CD4-positive, alpha-beta T cell treated with Interleukin-4 for 1 hour (primary cell): ENCODE data around the gene SPSB4.

ENCODE experiments used
- DNase-seq, 2 donors: peaks; one replicate each; pipeline ENCODE4 v3.0.0-alpha.2; 2020 to 2022

The SPSB4 gene

DNA sequence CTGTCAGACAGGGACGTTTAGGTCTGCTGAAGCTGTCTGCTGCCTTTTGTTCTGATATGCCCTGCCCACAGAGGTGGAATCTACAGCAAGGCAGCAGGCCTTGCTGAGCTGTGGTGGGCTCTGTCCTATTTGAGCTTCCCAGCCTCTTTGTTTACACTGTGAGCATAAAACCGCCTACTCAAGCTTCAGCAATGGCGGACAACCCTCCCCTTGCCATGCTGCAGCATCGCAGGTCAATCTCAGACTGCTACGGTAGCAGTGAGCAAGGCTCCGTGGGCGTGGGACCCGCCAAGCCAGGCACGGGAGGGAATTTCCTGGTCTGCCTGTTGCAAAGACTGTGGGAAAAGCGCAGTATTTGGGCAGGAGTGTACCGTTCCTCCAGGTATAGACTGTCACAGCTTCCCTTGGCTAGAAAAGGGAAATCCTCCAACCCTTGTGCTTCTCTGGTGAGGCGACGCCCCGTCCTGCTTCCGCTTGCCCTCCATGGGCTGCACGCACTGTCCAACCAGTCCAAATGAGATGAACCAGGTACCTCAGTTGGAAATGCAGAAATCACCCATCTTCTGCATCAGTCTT lies 71.4 kb downstream of the SPSB4 start:
- DNase-seq, result no peak

DNA sequence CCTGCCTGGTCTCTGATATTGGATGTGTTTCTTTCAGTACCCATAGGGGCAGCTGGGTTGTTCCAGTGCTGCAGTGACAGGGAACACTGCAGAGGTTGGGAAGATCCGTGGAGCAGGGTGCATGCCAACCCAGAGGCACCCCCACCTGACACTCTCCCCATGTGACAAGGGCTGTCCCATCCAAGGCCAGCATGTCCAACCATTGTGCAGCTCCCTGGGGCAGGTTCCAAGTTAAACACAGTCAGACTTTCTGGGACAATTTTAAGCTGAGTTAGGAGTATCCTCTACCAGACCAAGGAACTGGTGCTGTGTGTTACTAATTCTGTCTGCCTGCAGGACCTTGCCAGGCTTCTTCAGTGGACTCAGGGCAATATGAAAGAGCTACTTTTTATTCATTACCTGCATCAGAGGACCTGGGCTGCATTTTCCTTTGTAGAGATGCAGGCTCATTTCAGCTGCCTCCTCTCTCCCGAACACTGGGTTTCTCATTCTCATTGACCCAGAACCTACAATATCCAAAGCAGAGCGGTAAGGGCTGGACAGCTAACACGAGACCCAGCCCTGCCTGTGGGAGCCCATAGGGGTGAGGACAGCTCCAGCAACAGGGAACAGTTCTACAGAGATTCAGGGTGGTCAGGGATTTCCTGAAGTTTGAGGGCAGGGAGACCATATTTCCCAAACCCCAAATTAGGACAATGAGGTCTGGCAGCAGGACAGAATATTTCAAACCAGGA lies 72.7 kb downstream of the SPSB4 start:
- DNase-seq, result no peak

DNA sequence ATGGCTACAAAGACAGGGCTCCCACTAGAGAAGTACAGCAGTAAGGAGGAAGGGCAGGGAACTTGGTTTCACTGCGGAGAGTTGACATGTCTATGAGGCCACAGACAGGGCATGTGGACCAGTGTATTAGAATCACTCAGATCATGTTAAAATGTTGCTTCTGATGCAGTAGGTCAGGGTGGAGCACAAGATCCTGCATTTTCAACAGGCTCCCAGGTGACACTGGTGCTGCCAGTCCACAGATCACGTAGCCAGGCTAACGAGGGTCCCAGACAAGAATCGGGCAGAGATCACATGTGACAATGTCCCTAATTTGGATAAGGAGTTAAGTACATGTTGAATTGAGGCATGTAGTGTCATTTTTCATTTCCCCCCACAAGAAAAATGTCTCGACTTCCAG lies 73.6 kb downstream of the SPSB4 start:
- DNase-seq, result no peak

DNA sequence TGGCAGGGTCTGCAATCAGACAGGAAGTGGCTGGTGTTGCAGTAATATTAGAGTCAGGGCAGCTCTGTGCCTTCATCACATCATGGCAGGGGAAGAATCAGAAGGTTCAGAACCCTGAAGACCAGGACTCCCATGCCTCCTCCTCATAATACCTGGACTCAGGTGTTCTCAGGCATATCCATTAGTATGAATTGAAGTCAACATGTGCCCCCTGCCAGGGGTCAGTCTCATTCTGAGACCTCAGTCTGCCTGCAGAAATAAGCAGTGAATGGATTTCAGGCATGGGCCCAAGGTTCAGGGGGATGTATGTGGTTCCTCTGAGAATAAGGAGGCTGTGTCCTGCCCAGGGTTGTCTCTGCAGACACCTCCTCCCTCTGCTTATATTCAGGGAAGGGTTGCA lies 74.2 kb downstream of the SPSB4 start:
- DNase-seq, result no peak

DNA sequence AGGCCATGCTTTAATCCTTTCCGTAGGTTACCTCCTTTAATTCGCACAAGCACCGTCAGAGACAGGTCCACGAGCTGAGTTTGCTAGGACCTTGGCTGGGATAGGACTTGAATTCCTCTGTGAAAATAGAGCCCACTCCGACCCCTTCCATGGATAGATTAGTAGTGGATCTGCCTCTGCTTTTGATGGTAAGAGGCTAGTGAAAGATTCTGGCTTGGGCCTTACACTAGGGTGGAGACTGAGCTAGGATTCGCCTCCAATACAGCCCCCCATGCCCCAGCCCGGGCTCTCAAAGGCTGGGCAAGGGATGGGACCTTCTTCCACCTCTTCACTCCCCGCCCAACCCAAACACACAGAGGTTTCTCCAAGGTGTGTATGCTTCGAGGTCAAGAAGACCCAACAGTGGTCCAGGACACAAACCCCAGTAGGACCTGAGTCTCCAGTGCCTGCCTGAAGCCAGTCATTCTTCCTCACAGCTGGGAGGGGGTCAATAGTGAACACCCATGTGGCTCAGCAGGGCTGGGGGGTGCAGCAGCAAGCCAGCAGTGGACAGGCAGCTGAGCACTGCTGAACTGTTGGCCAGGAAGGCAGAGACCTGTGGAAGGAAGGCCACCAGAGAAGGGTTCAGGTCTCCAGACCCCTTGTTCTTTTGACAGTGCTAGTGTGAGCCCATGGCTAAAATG lies 75.7 kb downstream of the SPSB4 start:
- DNase-seq, result no peak

DNA sequence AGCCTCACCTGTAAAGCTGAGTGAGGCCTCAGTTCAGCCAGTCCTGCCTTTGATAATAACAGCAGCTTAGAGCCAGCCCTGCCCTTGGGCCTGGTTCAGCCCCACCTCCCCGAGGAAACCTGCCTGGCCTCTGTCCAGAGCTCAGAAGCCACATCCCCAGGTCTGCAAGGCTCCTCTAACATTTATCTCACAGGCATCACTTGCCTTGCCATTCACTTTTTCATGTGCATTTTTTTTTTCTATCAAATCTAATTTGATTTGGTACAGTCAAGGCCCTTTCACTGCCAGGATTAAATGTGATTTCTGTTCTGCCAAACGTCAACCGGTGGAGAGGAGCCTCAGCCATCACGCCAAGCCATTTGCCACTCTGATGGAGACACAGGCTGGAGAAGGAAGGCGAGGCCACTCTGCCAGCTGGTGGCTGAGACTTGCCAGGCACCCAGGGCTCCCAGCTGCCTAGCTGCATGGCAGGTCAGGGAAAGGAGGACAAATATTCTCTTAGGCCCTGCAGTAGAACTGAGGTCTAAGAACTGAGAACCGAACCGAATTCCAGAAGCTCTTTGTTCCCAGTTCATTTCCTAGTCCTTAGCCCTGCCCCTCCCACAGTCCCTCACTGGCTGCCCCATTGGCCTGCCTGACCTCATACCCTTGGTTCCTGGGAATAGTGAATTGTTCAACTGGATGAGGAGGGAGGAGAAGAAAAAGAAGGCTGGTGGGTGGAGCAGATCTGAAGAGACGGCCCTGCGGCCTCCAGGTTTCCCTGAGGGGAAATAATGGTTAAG lies 76.4 kb downstream of the SPSB4 start:
- no peak for DNase-seq

DNA sequence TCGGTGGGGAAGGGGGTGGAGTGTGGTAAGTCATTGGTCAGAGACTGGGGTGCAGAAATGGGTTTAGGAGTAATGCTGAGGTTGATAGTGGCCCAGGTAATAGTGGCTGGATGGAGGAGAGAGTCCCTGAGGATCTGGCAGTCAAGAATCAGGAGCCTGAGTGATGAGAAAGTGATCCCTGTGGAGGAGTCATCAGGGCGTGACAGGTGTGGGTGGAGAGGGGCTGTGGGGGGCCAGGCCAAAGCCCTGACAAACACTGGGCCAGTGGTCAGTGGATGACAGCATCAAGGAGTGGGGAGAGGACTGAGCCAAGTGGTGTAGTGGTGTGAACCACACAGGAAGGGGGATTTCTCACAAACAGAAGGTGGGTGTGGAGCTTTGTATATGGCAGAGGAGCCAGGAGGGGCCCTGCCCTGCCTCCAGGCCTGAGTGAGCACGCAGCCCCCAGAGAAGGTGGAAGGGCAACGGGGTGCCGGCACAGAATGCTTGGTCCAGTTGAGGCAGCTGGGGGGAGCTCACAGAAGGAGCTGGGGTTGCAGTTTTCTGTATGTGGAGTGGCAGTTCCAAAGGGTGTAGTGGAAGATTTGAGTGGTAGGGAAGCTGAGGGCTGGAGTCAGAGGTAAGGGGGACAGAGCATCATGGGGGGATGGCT lies 77.1 kb downstream of the SPSB4 start:
- DNase-seq, result no peak

DNA sequence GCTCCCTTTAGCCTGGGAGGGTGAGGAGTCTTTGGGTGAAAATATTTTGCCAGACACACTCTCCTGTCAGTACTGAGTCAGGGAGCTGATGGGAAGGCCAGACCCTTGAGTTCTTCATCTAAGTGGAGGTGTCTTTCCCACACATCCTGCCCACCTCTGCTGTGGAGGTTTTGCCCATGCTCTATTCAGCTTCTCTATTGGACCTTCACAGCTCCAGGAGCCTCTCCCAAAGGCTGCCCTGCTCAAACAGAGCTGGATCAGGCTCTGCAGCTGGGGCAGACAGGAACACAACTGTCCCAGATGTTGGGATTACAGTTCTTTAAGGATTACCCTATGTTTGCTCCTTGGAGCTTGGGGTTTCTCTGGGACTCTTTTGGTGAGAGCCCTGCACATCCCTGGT lies 77.9 kb downstream of the SPSB4 start:
- no peak for DNase-seq

DNA sequence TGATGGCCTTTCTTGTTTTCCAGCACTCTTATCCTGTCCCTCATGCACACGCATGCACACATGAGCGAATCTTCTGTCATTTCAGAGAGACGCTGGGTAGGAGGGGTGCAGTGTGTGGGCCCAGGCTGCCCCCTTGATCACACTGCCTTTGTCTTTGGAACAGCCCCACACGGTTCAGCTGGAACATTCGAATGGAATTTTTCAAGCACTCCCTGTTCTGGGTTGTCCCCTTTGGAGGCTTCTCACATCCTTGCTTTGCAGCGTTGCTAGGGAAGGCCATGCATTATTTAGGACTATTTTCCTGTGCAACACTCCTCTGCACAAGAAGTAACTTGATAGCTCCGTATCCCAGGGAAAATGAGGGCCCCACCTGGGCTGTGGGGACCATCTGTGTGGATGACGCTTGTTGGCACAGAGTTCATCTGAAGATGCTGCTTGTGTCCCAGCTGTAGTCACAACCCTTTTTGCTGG lies 78.4 kb downstream of the SPSB4 start:
- no peak for DNase-seq

DNA sequence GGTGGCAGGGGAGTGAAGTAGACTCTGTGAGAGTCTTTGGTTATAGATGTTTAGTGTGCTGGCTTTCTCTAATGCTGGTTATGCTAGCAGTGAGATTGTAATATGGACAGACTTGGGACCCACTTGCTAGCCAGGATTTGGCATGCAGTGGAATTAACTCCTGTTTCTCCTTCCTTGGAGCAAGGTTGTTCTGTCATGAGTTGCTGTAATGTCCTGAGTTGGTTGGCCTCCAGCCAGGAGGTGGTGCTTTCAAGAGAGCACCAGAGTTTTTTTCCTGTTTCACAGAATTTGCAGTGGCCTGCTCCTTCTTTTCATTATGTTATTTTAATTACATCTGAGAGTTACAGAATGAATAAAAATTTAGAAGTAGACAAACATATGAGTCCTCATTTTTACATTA lies 92.4 kb downstream of the SPSB4 start:
- no peak for DNase-seq

DNA sequence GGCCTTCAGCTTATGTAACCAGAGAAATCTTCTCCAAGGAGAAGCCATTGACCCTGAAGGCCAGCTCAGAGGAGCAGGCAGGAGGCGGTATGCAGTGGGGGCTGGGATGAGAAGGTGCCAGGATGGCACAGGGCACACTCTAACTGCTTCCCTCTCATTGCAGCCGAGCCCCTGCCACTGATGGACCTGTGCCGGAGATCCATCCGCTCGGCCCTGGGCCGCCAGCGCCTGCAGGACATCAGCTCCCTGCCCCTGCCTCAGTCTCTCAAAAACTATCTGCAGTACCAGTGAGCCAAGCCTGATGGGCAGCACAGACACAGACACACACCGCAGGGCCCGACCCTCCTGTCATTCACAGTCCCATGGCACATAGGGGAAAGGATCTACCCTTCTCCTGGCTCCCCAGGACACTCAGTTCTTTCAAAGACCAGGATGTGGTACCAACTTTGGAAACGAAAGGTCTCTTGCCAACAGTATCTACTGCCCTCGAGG lies 95.9 kb downstream of the SPSB4 start:
- DNase-seq, result no peak

DNA sequence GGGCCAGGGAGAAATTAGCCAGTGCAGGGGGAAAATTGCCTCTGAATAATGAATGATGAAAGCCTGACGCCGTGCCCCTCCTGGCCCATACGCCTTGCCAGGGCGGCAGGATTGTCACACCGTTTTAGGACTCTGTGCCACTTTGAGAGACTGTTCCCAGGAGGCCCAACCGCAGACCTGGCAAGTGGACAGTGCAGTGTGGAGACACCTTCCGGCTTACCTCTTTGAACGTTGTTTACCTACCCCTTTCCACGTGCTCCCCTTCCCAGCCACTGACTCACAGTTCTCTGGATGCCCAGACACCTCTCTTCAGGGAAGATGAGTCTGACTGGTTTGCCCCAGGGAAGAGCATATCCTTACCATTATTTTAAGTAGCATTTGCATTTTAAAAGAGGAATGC lies 96.5 kb downstream of the SPSB4 start:
- no peak for DNase-seq

DNA sequence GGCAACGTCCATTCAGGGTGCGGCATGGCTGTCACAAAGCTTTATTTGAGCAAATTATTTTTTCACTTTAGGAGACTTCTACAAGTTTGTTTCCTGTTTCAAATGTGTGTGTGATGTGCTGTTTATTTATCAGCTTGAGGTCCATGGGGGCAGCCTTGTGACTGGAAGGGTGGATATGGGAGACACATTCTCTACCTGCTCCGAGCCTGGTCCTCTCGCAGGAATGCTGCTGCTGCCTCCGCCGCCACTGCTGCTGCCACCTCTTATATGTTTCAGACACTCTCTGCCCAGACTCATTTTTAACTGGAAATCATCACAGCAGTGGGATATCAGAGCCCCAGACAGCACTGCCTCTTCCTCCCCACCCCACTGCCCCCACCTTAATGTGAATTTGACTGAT lies 97.0 kb downstream of the SPSB4 start:
- DNase-seq, result no peak

DNA sequence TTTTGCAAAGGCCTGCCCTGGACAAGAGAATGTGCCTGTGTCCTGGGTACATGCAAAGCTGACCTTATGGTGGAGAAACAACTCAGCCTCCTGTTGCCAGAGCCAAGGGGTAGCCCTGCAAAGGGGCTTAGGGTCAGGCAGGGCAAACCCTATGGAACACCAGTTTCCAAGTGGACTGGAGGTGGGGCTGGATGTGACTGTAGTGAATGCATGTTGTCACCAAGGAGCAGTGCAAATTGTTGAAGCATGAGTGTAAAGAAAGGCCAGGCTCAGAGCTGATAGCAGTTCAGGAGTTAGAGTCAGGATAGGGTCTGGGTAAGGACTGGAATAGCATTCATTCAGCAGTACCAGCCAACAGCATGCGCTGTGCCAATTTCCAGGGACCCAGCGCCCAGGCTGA lies 97.6 kb downstream of the SPSB4 start:
- no peak for DNase-seq

DNA sequence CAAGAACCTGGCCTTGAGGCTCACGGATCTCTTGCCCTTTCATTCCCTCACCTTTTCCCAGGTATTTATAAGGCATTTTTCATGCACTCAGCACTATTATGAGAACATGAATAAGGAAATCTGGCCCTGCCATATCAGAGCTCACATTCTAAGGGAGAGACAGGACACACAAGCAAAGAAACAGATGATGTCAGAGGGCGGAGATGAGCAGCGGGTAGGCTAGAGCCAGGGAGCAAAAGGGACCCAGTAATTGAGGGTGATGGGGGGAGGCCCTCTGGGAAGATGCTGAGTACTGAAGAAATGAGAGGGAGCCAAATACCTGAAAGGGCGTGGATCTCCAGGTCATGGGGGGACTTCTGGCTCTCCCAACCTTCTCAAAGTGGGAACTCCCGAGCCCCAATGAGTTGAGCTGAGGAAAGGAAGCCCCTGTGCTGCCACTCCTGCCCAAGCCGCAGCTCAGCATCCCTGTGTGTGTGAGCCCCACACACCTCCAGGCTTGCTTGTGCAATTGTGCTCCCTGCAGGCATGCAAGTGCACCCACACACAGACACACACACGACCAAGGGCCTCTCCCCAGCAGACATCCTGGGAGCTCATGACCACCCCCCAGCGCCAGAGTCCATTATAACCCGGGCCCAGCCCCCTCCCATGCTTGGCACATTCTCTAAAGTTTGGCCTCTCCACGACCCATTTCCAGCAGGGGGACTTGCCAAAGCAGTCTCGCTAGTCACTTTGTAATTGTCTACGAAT lies 99.1 kb downstream of the SPSB4 start:
- DNase-seq, result no peak

DNA sequence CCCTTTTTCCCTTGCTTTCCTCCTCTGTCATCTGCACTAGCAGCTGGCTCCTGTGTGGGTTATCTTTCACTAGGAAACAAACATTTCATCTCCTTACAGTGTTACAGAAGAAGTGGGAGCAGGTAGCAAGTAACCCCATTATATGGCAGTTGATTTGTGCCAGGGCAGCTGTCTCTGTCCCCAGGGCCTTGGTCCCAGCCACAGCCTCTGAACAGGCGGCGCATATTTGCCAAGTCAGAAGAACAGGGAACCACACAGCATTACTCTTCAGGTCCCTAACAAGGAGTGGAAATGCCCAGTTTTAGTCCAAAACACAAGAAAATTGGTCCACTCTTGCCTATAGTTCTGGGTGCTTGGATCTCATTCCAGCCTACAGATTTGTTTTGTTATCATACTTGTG lies 99.8 kb downstream of the SPSB4 start:
- no peak for DNase-seq

DNA sequence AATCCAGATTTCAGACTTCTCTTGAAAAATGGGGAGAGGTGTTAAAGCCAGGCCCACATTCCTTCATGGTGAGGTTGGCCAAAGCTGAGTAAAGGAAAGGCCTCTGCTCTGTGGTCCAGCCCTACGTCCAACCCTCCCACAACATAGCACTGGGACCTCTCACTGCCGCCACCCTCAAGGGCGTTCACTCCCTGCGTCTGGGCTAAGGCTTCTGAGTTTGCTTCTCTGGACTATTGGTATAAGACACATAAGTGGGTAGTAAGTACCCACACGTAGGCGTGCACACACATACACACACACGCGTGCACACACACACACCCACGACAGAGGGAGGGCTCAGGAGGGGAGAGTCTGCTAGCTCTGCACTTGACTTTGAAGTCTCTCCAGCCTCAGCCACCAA lies 100.3 kb downstream of the SPSB4 start:
- DNase-seq, result no peak

DNA sequence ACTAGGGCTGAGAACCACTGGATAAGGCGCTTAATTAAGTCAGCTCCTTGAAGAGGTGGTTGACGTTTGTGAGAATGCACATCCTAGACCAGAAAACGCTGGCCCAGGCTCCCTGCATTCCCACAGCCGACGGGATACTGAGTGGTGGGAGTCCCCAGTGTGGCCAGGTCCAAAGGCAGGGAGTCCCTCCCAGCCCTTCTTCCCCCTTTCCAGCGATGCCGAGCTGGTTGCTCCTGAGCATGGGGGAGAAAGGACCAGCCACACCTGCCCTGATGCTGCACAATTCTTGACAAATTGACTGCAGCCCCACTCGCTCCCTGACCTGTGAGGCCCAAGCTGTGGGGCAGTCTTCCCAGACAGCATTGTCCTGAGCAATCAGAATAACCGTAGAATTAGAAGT lies 101.0 kb downstream of the SPSB4 start:
- DNase-seq, result no peak

DNA sequence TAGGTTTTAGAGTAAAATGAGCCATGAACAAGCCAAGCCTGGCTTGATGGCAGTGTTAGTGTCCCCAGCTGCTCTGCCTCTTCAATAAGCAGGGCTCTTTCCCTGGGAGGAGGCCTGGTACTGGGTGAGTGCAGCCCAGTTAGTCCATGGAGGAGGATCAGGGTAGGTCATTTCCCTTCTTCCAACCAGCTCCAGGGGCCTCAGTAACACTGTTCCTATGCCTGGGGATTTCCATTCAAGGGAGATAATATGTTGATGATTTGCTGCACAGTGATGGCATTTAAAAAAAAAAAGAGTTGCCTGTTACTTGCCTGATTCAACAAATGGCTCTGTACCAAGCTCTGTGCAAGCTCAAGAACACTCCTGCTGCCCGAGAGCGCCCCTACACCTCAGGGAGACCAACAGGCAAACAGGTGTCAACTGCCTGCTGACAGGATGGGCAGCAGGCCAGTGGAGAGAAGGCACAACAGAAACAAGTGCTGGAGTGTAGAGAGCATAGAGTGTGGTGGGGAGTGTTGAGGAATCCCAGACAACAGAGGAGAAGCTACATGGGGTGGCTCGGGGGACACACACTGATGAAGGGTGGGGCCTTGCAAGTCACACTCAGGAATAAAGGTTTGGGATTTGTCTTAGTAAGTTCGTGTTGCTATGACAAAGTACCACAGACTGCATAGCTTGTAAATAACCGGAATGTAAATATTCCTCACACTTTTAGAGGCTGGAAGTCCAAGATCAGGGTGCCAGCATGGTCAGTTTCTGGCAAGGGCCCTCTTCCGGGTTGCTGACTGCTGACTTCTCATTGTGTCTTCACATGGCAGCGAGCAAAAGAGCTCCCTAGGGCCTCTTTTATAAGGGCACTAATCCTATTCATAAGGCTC lies 101.9 kb downstream of the SPSB4 start:
- DNase-seq, result no peak

DNA sequence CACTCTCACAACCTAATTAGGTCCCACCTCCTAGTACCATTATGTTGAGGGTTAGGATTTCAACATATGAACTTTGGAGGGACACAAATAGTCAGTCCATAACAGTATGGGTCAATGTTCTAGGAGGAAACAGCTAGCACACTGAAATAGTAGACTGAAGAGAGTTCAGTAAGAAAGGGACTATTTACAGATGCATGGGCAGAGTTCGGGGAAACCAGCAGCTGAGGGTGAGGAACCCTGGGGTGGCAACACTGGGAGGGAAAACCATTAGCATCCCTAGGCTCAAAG lies 102.5 kb downstream of the SPSB4 start:
- no peak for DNase-seq

DNA sequence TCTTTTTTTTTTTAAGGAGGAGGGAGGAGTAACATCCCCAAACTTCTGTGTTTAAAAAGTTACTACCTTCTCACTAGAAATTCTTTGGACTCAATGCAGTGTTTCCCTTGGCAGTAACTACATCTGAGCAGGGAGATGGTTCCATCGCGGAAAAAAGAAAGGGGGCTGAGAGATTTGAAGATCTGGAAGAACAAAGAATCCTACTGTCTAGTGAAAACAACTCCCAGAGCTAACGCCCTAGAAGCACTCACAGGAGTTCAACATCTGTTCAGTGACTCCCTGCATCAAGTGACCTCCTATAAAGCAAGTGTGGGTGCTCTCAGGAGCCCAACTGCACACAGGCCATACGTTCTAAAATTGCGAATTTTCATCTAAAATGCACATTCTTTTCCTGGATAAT lies 113.7 kb downstream of the SPSB4 start:
- no peak for DNase-seq
